Measurements from ENCODE around the gene PFKFB1.

PFKFB1 gene

GRCh38 chrX:54928876-54929275, 65.1 kb downstream of the PFKFB1 start:
- DNase-seq (ENCODE audit: low read depth) = no peak
- TF ChIP-seq MYC (IDR thresholded peaks at IDR 0.05; ENCODE audit: low read depth, low read length) (no peak), CTCF (IDR thresholded peaks at IDR 0.05; ENCODE audit: low read depth, low read length) (no peak), POLR2A (IDR thresholded peaks at IDR 0.05; ENCODE audit: extremely low read depth, insufficient read length) (no peak), MAX (IDR thresholded peaks at IDR 0.05; ENCODE audit: low read depth, low read length) (no peak)
- no peak overlapping the region for H3K4me3 ChIP-seq (ENCODE audit: low read depth, low read length)

- DNase-seq (ENCODE audit: low read depth) = no peak
- no peak for TF ChIP-seq MAX (IDR thresholded peaks at IDR 0.05; ENCODE audit: low read depth, low read length)
- no peak for TF ChIP-seq MYC (IDR thresholded peaks at IDR 0.05; ENCODE audit: low read depth, low read length)
- TF ChIP-seq CTCF (IDR thresholded peaks at IDR 0.05; ENCODE audit: low read depth, low read length) = no peak
- TF ChIP-seq POLR2A (IDR thresholded peaks at IDR 0.05; ENCODE audit: extremely low read depth, insufficient read length) = no peak
- H3K4me3 ChIP-seq (ENCODE audit: low read depth, low read length) = no peak overlapping the region
These were observed 67.0 kb downstream of the PFKFB1 start for GRCh38 chrX:54926978-54927377.

GRCh38 chrX:54923376-54923775, 70.6 kb downstream of the PFKFB1 start:
- TF ChIP-seq CTCF (IDR thresholded peaks at IDR 0.05; ENCODE audit: low read depth, low read length) (no peak), MYC (IDR thresholded peaks at IDR 0.05; ENCODE audit: low read depth, low read length) (no peak)

GRCh38 chrX:54922547-54922946, 71.4 kb downstream of the PFKFB1 start:
- no peak overlapping the region for H3K4me3 ChIP-seq (ENCODE audit: low read depth, low read length)
- DNase-seq (ENCODE audit: low read depth) = no peak
- TF ChIP-seq CTCF (IDR thresholded peaks at IDR 0.05; ENCODE audit: low read depth, low read length) (no peak), POLR2A (IDR thresholded peaks at IDR 0.05; ENCODE audit: extremely low read depth, insufficient read length) (no peak), MAX (IDR thresholded peaks at IDR 0.05; ENCODE audit: low read depth, low read length) (no peak), MYC (IDR thresholded peaks at IDR 0.05; ENCODE audit: low read depth, low read length) (no peak)

More at GRCh38 chrX:54923376-54923775, 70.6 kb downstream of the PFKFB1 start:
- DNase-seq (ENCODE audit: low read depth) = no peak
- H3K4me3 ChIP-seq (ENCODE audit: low read depth, low read length) = no peak overlapping the region

- no peak for DNase-seq (ENCODE audit: low read depth)
- TF ChIP-seq MAX (IDR thresholded peaks at IDR 0.05; ENCODE audit: low read depth, low read length) (no peak), MYC (IDR thresholded peaks at IDR 0.05; ENCODE audit: low read depth, low read length) (no peak), POLR2A (IDR thresholded peaks at IDR 0.05; ENCODE audit: extremely low read depth, insufficient read length) (no peak), CTCF (IDR thresholded peaks at IDR 0.05; ENCODE audit: low read depth, low read length) (no peak)
- H3K4me3 ChIP-seq (ENCODE audit: low read depth, low read length) = no peak overlapping the region
These were observed 72.5 kb downstream of the PFKFB1 start for GRCh38 chrX:54921427-54922021.

Data from NB4 (cell line).